Body of pancreas (tissue), 4 donors: ENCODE results near the gene HHAT. TPM values are rescaled to one million over a fixed set of nuclear protein-coding genes. Genes with fewer than 3 reads are reported as not detected.
A peak's percentile ranks its signal among the peaks of the same experiment; 100 is the strongest.

ENCODE experiments used
- ATAC-seq: fragments of 150-250 bp; one replicate; pipeline ENCODE4 v1.9.1; 2016
- DNase-seq, 4 donors: peaks; one replicate each; pipeline ENCODE4 v3.0.0-alpha.2; 2019
- H3K27ac ChIP-seq, 4 donors: fragments of 200-600 bp; sonication (generic); 1 replicate in 3 of 4; 2 replicates in 1 of 4; pipeline versions ENCODE4 v1.5.1 to v1.6.1; 2016 to 2019; ENCODE audit warnings: mild to moderate bottlenecking in 1 of 4, mixed read lengths in 1 of 4, moderate library complexity in 1 of 4
- H3K27me3 ChIP-seq, 2 donors: fragments of 200-600 bp; sonication (generic); one replicate each; pipeline ENCODE4 v1.6.0; 2016; ENCODE audit warnings: mild to moderate bottlenecking in 1 of 2
- H3K36me3 ChIP-seq, 2 donors: fragments of 200-600 bp; sonication (generic); replicated peaks in 1 of 2; 2 replicates each; pipeline ENCODE4 v1.5.1; 2016; ENCODE audit warnings: low read depth in 2 of 2; ENCODE audit not compliant: insufficient read depth in 1 of 2
- H3K4me1 ChIP-seq: fragments of 200-600 bp; sonication (generic); one replicate; pipeline ENCODE4 v1.6.0; 2016
- H3K4me3 ChIP-seq, 2 donors: fragments of 200-600 bp; sonication (generic); 1 replicate in 1 of 2; 2 replicates in 1 of 2; pipeline ENCODE4 v1.5.1; 2016 to 2019
- H3K9me3 ChIP-seq, 3 donors: fragments of 200-600 bp; sonication (generic); 1 replicate in 2 of 3; 2 replicates in 1 of 3; pipeline ENCODE4 v1.5.1; 2016
- POLR2A ChIP-seq, 3 donors: fragments of 450-650 bp; IDR thresholded peaks; one replicate each; pipeline ENCODE4 v1.6.1; 2016; ENCODE audit warnings: antibody characterized with exemption in 3 of 3, mild to moderate bottlenecking in 2 of 3
- WGBS, 2 donors: methylation state at CpG; one replicate each; pipeline ENCODE4 v1.1.5; 2017; 5-methylcytosine and 5-hydroxymethylcytosine counted together
- intact Hi-C: fragments of 100-400 bp; cut with DNase I; formaldehyde crosslinking; loops from one replicate; pipeline ENCODE4 v1.15.1; 2023
- total RNA-seq, 2 donors: library from RNA; depleted of rRNA; stranded (reverse); fragments of >200 nt; gene quantifications; one replicate each; pipeline ENCODE4 v1.1.0, GENCODE V29; 2016
- TF ChIP-seq, protein P1 (sequence below), 7 experiments: fragments of 450-650 bp in 4 of 7; fragments of 200-600 bp in 3 of 7; sonication (generic) in 3 of 7; IDR thresholded peaks; one replicate each; pipeline ENCODE4 v1.5.1; 2016 to 2019; ENCODE audit warnings: antibody characterized with exemption in 7 of 7

The HHAT gene
- total RNA-seq, 2 donors from 2014 or later: 4.4 to 19.4 TPM

DNA sequence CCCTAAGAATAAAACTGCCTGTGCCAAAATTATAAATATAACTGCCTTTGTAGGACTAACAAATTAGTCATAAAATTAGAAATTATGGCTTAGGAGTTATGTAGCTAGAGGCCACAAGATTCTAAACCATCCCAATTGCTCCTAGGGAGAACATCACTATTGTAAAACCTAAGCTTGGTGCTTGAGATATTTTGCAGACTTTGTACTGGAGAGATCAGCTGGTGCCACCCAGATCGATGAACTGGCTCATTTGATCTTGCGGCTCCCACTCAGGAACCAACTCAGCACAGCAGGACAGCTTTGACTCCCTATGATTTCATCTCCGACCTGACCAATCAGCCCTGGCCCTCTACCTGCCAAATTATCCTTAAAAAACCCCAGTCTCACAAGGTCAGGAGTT is 30.6 kb downstream of the HHAT start:
- intact Hi-C loops: no loop called here
- DNase-seq (no peak), ATAC-seq (no peak)
- Histone ChIP-seq H3K27ac (no peak overlapping the region), H3K27me3 (no peaks in the 10 kb centered on the region), H3K4me1 (peaks cover 5% of the 10 kb centered on the region), H3K36me3 (no peaks in the 10 kb centered on the region), H3K9me3 (no peaks in the 10 kb centered on the region), H3K4me3 (no peak overlapping the region)
- TF ChIP-seq POLR2A (IDR thresholded peaks at IDR 0.05): no peak
- TF ChIP-seq, protein P1, sequence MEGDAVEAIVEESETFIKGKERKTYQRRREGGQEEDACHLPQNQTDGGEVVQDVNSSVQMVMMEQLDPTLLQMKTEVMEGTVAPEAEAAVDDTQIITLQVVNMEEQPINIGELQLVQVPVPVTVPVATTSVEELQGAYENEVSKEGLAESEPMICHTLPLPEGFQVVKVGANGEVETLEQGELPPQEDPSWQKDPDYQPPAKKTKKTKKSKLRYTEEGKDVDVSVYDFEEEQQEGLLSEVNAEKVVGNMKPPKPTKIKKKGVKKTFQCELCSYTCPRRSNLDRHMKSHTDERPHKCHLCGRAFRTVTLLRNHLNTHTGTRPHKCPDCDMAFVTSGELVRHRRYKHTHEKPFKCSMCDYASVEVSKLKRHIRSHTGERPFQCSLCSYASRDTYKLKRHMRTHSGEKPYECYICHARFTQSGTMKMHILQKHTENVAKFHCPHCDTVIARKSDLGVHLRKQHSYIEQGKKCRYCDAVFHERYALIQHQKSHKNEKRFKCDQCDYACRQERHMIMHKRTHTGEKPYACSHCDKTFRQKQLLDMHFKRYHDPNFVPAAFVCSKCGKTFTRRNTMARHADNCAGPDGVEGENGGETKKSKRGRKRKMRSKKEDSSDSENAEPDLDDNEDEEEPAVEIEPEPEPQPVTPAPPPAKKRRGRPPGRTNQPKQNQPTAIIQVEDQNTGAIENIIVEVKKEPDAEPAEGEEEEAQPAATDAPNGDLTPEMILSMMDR (IDR thresholded peaks at IDR 0.05): no peak
- WGBS, 2 donors: 75 to 79% methylated on average over 3 of the region's 3 CpGs

DNA sequence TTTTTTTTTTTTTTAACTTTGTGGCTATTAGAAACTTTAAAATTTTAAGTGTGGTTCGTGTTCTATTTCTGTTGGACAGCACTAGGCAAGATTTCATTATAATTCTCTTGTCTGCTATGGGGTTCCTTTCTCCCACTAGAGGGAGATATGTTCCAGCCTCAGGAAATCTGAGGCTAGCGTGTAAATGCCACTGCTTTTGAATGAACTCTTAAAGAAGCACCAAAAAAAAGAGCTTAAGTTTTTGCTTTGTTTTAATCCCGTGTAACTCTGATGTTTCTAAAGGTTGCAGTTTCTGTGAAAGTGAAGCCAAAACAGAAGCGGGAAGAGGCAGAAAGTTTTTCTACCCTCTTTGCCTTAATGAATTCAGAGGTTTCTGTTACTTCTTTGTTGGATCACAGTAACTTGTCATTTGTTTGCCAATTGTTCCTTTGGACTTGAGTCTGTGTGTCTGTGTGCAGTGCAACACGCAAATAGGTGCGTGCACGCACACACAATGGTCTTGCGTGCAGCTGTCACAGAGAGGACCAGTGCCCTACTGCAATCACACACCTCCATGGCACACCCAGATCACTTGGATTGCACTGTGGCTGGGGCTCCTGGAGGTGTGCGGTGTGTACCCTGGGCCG is 32.3 kb downstream of the HHAT start:
- no peak for TF ChIP-seq POLR2A (IDR thresholded peaks at IDR 0.05)
- TF ChIP-seq, protein P1 (IDR thresholded peaks at IDR 0.05): peak in 6 of 7 experiments; percentile 48 to 75 (median 56)
- WGBS, 2 donors: 32 to 45% methylated on average over 10 of the region's 10 CpGs
- H3K9me3 ChIP-seq: no peaks in the 10 kb centered on the region
- H3K27ac ChIP-seq: no peak overlapping the region
- H3K4me3 ChIP-seq: no peak overlapping the region
- H3K27me3 ChIP-seq: no peaks in the 10 kb centered on the region
- ATAC-seq (peak; percentile 65), DNase-seq (peak in 1 of 4 donors; percentile 7)
- H3K36me3 ChIP-seq: no peaks in the 10 kb centered on the region
- peaks cover 5% of the 10 kb centered on the region for H3K4me1 ChIP-seq
- intact Hi-C loops: no loop called here

DNA sequence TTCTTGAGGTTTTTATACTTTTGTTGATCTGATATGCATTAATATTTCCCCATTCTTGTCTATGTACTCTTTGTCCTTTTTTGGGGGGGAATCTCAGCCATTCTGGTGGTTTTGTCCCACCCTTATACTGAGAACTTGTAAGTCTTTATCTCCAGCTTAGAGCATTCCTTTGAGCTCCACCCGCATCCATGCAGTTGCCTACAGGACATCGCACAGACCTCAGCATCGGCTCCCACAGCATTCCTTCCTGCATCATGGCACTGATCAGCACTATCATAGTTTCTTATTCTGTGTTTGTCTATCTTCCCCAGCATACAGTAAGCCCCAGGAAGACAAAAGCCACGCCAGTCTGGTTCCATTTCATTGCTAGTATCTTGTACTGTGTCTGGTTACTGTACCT is 33.0 kb downstream of the HHAT start:
- H3K9me3 ChIP-seq: no peaks in the 10 kb centered on the region
- H3K36me3 ChIP-seq: no peaks in the 10 kb centered on the region
- intact Hi-C loops: no loop called here
- H3K27me3 ChIP-seq: no peaks in the 10 kb centered on the region
- no peak for DNase-seq
- WGBS, 2 donors: 79 to 90% methylated on average over 4 of the region's 4 CpGs
- no peak overlapping the region for H3K27ac ChIP-seq
- TF ChIP-seq, protein P1 (IDR thresholded peaks at IDR 0.05): no peak
- TF ChIP-seq POLR2A (IDR thresholded peaks at IDR 0.05): no peak
- no peak for ATAC-seq
- no peak overlapping the region for H3K4me3 ChIP-seq
- H3K4me1 ChIP-seq: peaks cover 5% of the 10 kb centered on the region

DNA sequence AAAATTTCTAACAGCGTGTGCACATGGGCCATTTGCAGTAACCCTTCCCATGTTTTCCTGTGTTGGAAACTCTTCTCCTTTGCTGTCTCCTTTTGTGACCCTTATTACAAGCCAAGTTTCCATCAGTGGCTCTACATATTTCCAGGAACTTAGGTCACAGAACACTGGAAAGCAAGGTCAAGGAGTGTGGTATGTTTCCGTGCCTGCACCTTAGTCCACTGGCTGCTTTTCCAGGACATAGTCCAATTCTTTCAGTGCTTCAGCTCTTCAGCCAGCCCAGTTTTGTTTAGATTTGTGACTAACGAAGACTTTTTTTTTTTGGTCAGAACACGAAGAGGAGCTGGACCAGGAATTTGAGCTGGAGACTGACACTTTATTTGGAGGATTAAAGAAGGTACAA is 33.8 kb downstream of the HHAT start:
- 59 to 77% methylated on average over 4 of the region's 4 CpGs for whole genome bisulfite sequencing, 2 donors
- peak in 1 of 4 donors; percentile 21 for DNase-seq
- no peak overlapping the region for H3K4me3 ChIP-seq
- no peaks in the 10 kb centered on the region for H3K9me3 ChIP-seq
- no peak for ATAC-seq
- TF ChIP-seq, protein P1 (IDR thresholded peaks at IDR 0.05): no peak
- no peak for TF ChIP-seq POLR2A (IDR thresholded peaks at IDR 0.05)
- no peaks in the 10 kb centered on the region for H3K36me3 ChIP-seq
- intact Hi-C loops: no loop called here
- no peak overlapping the region for H3K27ac ChIP-seq
- no peaks in the 10 kb centered on the region for H3K27me3 ChIP-seq
- peaks cover 5% of the 10 kb centered on the region for H3K4me1 ChIP-seq

DNA sequence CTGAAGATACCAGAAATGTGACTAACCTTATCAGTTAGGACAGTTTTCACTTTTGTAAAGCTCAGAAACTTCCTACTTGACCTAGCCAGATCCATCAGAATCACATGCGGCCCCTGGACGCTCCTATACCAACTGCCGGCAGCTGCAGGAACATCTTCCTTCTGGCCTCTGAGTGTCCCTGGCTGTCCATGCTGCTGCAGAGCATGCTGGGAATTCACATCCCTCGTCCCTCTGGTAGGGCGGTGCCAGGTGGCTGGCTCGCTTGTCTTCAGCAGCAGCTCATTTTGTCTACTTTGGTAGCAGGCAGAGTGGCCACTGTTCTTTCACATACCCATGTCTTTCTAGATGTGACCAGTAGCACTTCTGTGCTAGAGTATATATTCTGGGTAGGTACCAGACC is 34.4 kb downstream of the HHAT start:
- Histone ChIP-seq H3K4me1 (peaks cover 5% of the 10 kb centered on the region), H3K4me3 (no peak overlapping the region), H3K36me3 (no peaks in the 10 kb centered on the region), H3K9me3 (no peaks in the 10 kb centered on the region), H3K27ac (no peak overlapping the region), H3K27me3 (no peaks in the 10 kb centered on the region)
- 73 to 91% methylated on average over 6 of the region's 6 CpGs for WGBS, 2 donors
- no peak for DNase-seq
- no peak for TF ChIP-seq POLR2A (IDR thresholded peaks at IDR 0.05)
- TF ChIP-seq, protein P1 (IDR thresholded peaks at IDR 0.05): no peak
- intact Hi-C loops: no loop called here
- no peak for ATAC-seq
